GM19397 (cell line): Measurements from ENCODE around the gene PIGM.

ENCODE experiments used
- ATAC-seq: cut with Tn5 transposase; IDR thresholded peaks from one replicate; pipeline ENCODE4 v1.9.1; 2021; ENCODE audit warnings: mild to moderate bottlenecking, moderate library complexity; ENCODE audit not compliant: unreplicated experiment

Gene PIGM

DNA sequence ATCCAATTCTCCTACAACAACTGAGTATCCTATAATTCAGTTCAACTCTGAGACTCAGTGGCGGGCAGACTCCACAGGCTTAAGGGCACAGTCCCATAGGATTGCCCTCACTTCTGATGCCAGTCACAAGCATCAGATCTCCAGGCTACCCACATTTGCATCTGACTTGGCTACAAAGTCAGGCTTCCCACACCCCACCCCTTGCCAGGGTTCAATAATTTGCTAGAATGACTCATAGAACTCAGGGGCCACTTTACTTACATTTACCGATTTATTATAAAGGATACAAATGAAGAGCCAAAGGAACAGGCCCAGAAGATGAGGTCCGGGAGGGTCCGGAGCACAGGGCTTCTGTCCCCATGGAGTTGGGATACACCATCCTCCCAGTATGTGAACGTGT lies 41.8 kb downstream of the PIGM start:
- no peak for ATAC-seq

DNA sequence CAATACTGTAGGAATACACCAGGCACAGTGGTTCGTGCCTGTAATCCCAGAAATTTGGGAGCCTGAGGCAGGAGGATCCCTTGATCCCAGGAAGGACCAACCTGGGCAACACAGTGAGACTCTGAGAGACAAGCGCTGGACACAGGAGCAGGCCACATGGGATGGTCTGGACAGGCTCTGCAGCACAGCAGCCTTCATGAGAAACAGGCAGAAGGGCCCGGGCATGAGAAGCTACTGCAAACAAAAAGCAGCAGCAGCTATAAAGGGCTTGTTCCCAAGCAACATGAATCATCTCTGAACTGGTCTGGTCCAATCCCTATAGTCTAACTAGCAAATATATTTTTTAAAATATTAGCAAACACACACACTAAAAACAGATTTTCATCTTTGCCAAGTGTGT lies 42.2 kb downstream of the PIGM start:
- ATAC-seq: no peak

DNA sequence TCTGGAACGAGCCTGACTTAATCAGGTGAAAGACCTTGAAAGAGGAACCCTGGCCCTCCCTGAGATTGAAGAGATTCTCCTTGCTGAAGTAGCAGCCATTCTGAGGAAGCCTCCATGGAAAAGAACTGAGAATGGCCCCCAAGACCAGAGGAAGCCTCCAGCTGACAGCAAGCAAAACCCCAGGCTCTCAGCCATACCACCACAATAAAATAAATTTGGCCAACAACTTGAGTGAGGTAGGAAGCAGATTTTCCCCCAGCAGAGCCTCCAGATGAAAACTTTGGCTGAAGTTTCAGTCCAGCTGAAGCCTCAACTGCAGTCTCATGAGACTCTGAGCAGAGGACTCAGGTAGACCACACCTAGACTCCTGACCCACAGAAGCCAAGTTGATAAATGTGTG lies 43.8 kb downstream of the PIGM start:
- ATAC-seq: no peak

DNA sequence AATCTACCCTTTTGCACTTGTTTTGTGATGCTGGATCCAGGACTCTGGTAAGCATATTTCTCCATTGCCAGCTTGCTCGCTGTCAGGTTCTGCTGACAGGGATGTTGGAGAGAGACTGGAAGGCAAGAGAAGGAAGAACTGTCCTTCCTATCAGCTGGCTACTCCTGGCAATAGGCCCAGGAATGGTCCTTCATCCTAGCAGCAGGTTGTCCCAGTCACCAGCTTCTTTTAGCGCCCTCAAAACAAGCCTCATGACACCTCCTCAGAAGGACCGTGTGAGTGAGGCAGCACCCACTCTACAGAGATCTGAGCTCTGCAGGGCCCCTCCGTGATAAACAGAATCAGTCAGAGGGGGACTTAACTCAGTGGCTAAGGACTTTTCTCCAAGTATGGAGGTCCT lies 44.6 kb downstream of the PIGM start:
- ATAC-seq: no peak

DNA sequence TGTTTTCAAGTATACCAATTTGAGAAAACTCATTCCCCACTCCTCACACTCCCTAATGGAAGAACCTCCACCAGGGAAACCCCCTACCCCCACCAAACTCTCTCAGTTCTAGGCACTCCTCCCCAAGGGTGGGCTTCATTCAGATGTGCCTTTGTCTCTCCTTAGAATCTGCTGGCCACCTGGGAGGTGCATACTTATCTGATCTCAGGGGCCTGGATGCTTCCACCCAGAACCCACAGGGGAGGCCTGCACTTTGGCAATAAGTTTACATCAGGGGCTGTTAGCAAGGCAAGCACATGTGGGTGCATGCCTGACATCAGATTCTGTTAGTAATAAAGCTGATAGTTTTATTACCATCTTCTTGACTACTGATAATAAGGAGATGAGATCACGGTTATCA lies 45.3 kb downstream of the PIGM start:
- no peak for ATAC-seq

DNA sequence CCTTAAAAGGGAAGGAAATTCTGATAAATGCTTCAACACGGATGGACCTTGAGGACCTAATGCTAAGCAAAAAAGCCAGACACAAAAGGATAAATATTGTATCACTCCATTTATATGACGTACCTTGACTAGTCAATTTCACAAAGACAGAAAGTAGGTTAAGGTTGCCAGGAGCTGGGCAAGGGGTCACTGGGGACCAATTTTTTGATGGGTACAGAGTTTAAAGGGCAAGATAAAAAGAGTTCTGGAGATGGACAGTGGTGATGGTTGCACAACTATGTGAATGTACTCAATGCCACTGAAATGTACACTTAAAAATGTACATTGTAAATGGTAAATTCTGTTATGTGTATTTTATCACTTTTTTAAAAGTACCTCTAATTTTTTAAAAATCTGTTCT lies 45.7 kb downstream of the PIGM start:
- no peak for ATAC-seq

DNA sequence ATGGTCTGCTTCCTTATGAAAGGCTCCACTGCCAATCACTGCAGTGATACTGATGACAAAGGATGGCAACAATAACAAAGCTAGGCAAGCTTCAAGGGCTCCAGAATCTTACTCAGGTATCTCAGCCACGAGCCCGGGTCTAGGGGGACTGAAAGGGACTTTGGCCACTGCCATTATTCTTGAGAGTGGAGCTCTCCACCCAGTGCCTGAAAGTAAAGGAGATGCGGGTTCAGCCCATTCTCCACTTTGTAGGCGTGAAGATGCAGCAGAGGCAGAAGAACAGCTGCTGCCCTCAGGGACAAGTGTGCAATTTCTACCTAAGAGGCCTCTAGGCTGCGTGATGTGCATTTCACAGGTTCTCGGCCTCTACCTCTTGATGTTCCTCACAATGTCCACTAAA lies 46.3 kb downstream of the PIGM start:
- no peak for ATAC-seq

DNA sequence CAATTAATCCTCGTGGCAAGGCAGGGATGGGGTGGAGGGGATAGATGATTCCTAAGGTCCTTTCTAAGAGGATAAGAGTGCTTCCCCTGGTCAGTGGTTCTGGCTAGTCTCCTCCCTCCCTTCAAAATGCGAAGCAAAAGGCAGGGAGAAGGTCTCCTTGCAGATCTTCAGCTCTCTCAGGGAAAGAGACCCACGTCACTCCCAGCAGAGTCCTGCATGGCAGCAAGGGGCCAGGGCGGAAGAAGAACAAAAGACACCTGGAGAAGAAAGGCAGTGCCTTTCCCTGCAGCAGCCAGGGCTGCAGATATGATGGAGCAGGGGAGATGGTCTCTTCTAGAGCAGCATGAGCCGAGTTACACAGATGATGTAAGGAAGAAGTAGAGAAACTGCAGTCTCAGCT lies 48.1 kb downstream of the PIGM start:
- no peak for ATAC-seq

DNA sequence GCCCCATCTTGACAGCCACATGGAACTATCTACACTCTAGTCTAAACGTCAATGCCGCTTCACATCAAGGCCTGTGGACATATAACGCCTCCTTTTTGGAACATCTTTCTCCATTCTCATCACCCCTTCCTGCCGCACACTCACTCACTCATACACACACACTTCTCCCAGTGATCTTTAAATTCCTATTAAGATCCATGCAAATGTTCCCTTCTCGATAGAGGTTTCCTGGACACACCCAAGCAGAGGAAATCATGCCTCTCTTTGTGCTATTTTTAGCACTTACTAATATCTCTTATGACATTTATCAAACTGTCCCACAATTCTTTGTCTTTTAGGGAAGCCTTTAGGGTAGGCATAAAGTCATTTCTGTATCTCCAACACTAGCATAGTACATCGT lies 49.5 kb downstream of the PIGM start:
- ATAC-seq: no peak

DNA sequence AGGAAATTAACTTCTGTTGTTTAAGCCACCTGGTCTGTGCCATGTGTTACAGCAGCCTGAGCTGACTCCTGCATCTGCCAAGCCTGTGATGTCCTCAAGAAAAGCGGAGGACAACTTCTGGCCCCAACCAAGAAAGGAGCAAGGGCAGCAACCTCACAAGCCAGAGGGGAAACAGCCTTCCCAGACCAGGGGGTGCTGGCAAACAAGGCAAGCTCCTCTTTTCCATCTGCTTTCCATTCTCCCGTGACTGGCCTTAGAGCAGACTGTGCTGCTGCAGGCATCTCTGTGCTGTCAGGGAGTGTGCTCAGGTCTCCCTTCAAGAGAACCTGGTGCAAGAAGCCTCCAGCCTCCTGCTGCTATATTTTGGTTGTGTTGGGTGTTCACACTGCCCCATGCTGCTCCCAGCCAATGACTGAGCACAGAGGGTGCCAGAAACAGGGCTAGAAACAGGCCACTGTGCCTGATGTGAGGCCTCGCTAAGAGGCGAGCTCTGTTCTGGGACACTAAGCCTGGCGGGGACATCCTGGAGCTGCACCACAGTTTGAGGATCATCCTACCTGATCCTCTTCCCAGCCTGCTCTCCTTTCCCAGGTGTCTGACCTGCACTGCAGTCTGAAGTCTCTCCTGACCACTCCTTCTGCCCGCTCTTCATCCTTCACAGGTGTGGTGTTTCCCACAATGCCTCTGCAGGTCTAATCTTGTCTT lies 50.3 kb downstream of the PIGM start:
- ATAC-seq: no peak

DNA sequence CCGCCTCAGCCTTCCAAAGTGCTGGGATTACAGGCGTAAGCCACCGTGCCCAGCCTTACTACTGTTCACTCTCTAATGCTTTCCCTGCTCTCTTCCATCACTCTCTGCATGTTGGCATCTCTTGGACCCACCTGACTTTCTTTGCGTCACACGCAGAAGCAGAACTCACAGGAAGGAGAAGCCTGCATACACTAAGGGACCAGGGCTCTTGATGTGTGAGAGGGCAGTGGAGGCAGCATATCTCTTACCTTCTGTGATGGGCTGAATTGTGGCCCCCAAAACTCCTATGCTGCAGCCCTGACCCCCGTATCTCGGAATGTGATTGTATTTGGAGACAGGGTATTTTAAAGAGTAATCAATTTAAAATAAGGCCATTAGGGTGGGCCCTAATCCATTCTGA lies 51.0 kb downstream of the PIGM start:
- ATAC-seq: no peak

DNA sequence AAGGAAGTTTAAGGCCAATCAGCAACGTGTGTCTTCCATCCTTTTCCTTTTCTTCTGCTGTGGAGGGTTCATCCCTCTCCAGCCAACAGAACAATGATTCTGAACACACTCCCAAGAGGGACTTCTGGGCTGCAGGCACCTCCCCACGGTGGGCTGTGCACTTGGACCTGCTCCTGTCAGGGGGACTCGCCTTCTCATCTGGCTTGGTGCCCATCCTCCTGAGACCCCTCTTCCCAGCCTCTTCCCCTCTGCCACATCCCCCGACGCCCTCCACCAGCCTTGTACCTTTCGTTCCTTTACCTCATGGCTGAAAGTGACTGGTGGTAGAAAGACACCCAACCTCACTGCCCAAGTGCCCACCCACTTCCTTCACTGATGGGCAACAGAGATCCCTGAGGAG lies 51.7 kb downstream of the PIGM start:
- no peak for ATAC-seq

DNA sequence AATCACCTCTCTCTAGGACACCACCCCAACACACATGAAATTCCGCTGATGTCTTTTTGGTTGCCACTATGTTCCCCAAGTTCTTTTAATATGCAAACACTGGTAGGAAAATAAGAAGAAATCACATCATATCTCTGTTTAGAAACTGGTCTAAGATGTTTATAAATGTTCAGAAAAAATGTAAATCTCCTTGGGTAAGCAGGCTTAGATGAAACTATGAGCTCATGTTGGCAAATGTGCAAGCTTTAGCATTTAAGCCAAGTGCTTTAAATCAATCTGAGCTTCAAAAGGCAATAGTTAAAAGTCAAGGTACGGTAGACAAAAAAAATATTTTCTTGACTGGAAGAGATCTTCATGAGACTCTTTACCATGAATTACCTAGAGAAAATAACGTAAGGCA lies 52.5 kb downstream of the PIGM start:
- ATAC-seq: no peak

DNA sequence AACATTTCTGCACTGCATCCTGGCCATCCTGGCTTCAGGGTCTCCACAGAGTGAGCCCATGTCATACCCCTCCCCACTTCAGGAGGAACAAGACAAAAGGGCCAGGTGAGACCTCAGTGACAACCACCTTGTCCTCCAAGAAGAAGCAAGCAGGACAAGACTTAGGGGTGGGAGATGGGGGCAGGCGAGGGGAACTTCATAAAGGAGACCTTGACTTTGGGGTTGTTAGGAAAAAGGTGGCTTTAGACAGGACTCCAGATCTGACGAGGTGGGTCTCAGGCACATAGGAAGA lies 53.7 kb downstream of the PIGM start:
- no peak for ATAC-seq

DNA sequence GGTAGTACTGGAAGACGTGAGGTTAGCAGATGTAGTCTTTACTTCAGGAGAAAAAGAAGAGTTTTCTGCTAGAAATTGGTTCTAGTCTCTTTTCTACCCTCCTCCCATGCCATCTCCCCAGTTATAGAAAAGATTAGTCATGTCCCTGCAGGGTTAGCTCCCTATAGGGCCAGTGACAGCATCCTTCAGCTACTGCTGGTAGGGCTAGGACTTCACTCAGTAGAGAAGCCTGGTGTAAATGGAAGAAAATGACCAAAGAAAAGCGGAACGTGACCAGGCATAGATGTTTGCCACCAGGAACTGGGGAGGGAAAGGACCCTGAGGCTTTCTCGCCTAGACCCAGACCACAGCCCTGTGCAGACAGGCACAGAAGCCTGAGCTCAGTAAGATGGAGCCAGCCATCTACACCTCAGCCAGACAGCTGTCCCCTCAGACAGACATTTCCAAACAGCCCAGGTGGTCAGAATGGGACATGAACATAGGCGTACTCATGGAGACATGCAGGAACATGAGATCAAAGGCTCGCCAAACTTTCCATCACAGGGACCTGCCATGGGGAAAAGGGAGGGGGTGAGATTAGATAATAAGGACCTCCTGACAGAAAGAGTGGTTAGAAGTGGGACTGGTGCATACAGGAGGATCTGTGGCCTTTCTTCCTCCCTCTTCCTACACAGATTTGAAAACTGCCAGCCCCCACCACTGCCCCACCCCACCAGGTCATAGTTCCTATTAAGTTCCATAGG lies 54.3 kb downstream of the PIGM start:
- ATAC-seq: no peak
